ENCODE results near the gene ZNF423. TPM values are rescaled to one million over a fixed set of nuclear protein-coding genes. Genes with fewer than 3 reads are reported as not detected.

Gene ZNF423
- polyA plus RNA-seq, 1 donor = 27.8 TPM

- peak; percentile 44 for DNase-seq
These were observed 363.8 kb downstream of the ZNF423 start for GRCh38 chr16:49491771-49492761.

DNA sequence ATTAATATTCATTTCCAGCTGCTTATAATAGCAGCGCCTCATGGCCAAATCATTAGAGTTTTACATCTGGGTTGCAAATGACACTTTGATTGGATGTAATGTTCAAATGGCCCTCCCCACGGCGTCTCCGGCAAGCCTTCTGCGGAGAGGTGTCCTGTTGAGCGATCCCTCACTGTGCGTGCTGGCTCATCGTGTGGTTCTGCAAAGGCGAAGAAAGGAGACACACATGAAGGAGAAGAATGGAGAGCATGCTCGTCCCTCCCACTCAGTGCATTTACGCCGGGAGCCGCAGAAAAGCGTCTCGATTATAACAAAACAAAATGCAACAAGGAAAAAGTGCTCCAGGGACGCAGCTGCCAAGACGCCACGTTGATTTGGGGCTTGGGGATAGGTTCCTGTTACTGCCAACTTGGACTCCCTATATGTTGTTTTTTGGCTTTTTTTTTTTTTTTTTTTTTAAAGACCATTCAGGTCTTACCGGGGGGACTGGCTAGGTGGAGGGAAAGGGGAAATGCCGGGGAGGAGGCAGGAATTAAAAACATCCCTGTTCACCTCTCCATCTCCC, 364.7 kb downstream of the ZNF423 start:
- no peak for DNase-seq

DNA sequence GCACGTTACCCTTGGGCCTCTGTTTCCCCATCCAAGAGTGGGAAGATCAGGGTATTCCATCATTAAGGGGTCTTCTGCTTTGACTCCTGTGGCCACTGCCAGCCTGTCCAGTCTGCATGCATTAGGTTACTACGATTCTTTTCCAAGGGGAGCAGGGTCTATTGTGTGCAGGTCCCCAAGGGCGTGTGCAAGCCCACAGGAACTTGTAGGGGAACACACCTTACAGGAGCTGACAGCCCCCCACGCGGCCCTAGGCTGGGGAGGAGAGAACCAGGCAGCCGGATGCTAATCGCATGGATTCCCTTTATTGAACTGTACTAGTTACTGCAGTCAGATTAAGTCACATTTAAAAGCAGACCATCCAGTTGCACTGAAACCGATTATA, 365.6 kb downstream of the ZNF423 start:
- no peak for DNase-seq

DNA sequence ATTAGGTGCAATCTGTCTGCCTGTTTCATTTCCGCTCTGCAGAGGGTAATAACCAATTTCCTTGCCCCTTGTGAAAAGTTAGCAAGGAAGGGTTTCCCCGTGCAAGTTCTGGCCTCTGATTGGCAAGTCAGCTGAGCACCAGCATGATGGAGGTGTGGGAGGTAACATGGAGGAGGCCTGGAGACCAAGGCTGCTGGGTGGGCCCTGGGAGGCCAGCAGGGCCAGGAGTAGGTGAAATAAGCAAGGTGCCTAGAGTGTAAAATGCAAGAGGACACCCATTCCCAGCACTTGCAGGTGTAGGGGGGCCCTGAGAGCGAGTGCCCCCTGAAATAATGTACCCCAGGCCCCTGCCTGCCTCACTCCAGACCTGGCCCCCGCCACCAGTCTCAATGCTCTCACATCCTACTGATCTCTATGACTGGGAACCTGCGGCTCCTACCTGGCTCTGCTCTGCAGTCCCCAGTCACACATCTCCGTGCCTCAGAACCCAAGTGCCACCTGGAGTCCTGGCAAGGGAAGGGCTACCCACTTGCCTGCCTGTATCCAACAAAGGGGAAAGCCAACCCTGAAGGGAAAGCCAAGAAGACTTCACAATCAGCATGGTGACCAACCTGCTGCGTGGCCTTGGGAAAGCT, 366.1 kb downstream of the ZNF423 start:
- DNase-seq = no peak

GRCh38 chr16:49488740-49489525, 367.0 kb downstream of the ZNF423 start:
- no peak for DNase-seq

- DNase-seq = no peak
These were observed 367.6 kb downstream of the ZNF423 start for GRCh38 chr16:49488336-49488735.

DNA sequence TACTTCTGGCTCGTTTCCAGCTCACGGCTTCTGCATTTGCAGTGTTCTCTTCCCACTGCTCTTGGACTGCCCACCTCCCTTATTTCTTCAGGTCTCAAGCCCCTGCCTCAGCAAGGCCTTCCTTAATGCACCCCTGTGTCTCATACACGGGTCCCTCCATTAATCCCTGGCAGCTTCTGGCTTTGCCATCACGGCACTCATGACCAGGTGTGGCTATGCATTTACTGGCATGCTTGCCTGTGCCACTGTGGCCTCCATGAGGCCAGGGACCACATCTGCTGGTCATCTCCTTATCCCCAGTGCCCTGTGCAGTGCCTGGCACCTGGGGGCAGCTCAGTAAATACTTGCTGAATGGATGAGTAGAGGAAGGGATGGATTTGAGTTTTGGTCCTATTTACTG, 368.2 kb downstream of the ZNF423 start:
- no peak for DNase-seq

DNA sequence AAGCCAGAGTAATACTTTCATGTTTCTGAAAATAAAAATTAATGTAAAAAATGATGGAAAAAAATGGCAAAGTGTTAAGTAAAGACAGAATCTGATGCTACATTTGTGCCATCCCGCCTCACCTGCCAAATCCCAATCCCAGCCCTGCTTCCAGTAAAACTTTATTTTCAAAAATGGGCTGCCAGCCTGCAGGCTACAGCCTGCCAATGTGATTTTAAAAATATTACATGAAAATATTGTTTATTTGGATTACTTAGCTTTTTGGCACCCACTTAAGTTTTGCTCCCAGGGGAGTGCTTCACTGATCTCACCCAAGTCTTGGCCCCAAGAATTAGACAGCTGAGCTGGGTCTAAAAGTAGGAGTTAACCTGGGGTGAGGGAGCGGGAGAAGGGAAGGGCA, 369.5 kb downstream of the ZNF423 start:
- DNase-seq = no peak

DNA sequence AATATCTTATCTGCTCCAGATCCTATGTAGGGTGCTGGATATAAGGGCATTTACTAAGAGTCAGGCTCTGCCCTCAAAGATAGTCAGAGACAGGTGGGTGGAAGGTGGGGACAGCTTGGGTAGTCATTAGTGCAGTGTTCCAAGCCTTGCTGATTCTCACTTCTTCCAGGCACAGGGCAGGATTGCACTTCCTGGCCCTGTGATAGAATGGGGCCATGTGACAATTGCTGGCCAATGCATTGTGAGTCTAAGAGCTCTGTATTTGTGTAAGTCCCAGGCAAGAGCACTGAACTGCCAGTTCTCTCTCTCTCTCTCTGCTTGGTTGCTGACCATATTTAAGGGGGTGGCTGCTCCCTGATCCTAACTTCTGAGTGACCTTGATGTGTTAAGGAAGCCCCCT, 370.2 kb downstream of the ZNF423 start:
- no peak for DNase-seq

DNA sequence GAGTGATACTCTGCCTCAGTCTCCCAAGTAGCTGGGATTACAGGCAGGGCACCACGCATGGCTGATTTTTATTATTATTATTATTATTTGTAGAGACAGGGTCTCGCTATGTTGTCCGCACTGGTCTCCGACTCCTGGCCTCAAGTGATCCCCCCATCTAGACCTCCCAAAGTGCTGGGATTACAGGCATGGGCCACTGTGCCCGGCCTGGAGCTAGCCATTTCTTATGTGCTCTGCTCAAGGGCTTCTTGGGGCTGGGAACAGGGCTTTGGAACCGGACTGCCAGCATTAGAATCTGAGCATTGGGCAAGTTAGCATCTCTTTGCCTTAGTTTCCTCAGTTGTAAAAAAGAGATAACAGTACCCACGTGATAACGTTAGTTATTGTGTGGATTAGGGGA, 371.0 kb downstream of the ZNF423 start:
- DNase-seq = no peak

DNA sequence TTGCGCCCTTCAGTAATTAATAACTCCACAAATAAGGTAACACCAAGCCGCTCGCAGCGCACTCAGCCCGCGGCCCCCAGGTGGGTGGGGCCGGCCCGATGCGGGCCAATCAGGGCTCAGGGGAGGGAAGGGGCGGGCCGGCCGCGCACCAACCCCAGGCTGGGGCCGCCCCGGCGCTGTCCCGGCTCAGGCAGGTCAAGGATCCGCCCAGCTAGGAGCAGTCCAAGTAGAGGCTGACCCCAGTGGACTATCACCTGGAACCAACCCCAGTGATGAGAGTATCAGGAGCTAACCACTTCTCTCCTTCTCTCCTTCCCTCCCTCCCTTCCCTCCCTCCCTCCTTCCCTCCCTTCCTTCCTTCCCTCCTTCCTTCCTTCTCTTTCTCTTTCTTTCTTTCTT, 371.5 kb downstream of the ZNF423 start:
- DNase-seq = peak; percentile 55

- DNase-seq = no peak
These were observed 372.1 kb downstream of the ZNF423 start for GRCh38 chr16:49483651-49484450.

DNA sequence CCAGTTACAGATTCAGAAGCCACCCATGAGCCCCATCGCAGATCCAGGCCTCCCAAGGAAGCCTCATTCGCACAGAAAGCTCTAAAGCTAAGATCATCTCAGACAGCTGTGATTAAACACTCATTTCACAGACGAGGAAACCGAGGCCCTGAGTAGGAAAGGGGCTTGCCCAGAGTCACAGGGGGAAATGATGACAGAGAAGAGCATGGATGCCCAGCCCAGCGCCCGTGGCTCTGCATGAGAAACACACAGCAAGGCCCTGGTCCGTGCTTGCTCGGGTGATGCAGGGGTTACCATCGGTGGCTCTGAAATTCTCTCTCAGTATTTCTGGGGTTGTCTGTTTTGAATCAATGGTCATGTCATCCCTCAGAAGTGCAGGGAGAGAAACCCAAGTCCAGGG, 372.7 kb downstream of the ZNF423 start:
- no peak for DNase-seq

GRCh38 chr16:49482690-49483089, 373.2 kb downstream of the ZNF423 start:
- no peak for DNase-seq

DNA sequence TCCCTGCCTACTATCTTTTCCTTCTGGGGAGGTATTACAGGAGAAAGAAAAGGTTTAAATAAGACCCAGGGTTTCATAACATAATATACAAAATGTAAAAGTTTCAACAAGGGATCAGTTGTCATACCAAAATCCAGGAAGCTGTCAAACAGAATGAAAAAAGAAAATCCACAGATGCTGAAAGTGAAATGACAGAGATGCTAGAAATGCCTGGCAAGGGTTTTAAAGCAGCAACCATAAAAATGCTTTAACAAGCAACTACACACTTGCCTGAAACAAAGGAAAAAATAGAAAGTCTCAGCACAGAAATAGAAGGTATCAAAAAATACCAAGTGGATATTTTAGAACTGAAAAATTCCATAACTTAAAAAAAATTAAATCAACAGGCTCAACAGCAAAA, 377.3 kb downstream of the ZNF423 start:
- no peak for DNase-seq

- DNase-seq = no peak
These were observed 377.8 kb downstream of the ZNF423 start for GRCh38 chr16:49478107-49478506.

GRCh38 chr16:49477250-49477895, 378.5 kb downstream of the ZNF423 start:
- no peak for DNase-seq

GRCh38 chr16:49474741-49475140, 381.2 kb downstream of the ZNF423 start:
- DNase-seq = no peak

- DNase-seq = no peak
These were observed 382.1 kb downstream of the ZNF423 start for GRCh38 chr16:49473773-49474172.

DNA sequence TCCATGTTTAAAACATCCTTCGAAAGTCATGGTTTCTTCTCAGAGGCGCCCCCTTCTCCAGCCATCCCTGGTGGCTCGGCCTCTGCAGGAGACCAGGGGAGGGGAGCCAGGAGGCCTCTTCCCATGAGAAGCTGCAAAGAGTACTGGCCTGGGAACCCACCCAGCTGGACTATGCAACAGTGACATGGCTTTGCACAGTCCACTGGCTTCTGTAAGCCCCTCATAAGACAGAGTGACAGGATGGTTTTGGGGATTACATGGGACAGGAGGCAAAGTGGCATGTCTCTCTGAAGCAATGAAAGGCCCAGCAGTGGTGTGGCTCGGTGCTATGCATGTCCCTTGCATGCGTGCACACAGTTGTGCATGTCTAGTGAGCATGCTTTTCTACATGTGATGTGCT, 382.8 kb downstream of the ZNF423 start:
- DNase-seq = no peak

GRCh38 chr16:49472598-49472997, 383.3 kb downstream of the ZNF423 start:
- DNase-seq = no peak
